ENCODE results near the gene FBXO44. TPM values are rescaled to one million over a fixed set of nuclear protein-coding genes. Genes with fewer than 3 reads are reported as not detected.

Gene FBXO44
- total RNA-seq, 4 donors from 2014 or later, result 13.3 to 19.8 (median 16.1) TPM

GRCh38 chr1:11697188-11697892 lies 42.7 kb downstream of the FBXO44 start:
- peaks cover 0 to 90% (median 19%) of the 10 kb centered on the region in 4 donors for H3K27me3 ChIP-seq
- intact Hi-C loops (cut with DNase I), result no loop called here
- no peaks in the 10 kb centered on the region for H3K36me3 ChIP-seq
- WGBS, result 78% methylated on average over 7 of the region's 8 CpGs
- H3K9me3 ChIP-seq, result no peaks in the 10 kb centered on the region
- H3K27ac ChIP-seq (replicated peaks in 1 of 4), result no peak overlapping the region
- no peak for DNase-seq (ENCODE audit: extremely low spot score)
- H3K4me3 ChIP-seq, result no peak overlapping the region
- peaks cover 0 to 24% (median 22%) of the 10 kb centered on the region in 4 donors for H3K4me1 ChIP-seq
- TF ChIP-seq CTCF (IDR thresholded peaks at IDR 0.05), result no peak
- TF ChIP-seq EP300 (IDR thresholded peaks at IDR 0.05), result no peak
- no peak for TF ChIP-seq POLR2A (IDR thresholded peaks at IDR 0.05; ENCODE audit: low read depth)
- TF ChIP-seq POLR2AphosphoS5 (IDR thresholded peaks at IDR 0.05), result no peak

GRCh38 chr1:11697893-11698210 lies 43.2 kb downstream of the FBXO44 start:
- H3K36me3 ChIP-seq, result no peaks in the 10 kb centered on the region
- intact Hi-C loops (cut with DNase I), result no loop called here
- no peak for DNase-seq (ENCODE audit: extremely low spot score)
- H3K27ac ChIP-seq (replicated peaks in 1 of 4), result no peak overlapping the region
- no peak overlapping the region for H3K4me3 ChIP-seq
- no peak for TF ChIP-seq EP300 (IDR thresholded peaks at IDR 0.05)
- H3K27me3 ChIP-seq, result peaks cover 0 to 90% (median 14%) of the 10 kb centered on the region in 4 donors
- WGBS, result 78% methylated on average over 4 of the region's 5 CpGs
- H3K9me3 ChIP-seq, result no peaks in the 10 kb centered on the region
- H3K4me1 ChIP-seq, result peaks cover 0 to 19% (median 17%) of the 10 kb centered on the region in 4 donors

GRCh38 chr1:11700601-11701467 lies 46.2 kb downstream of the FBXO44 start:
- H3K27ac ChIP-seq (replicated peaks in 1 of 4), result no peak overlapping the region
- DNase-seq (ENCODE audit: extremely low spot score), result no peak
- no peak overlapping the region for H3K4me3 ChIP-seq
- intact Hi-C loops (cut with DNase I), result no loop called here
- peaks cover 0 to 15% (median 11%) of the 10 kb centered on the region in 4 donors for H3K4me1 ChIP-seq
- H3K9me3 ChIP-seq, result no peaks in the 10 kb centered on the region
- H3K27me3 ChIP-seq, result peaks cover 0 to 88% (median 14%) of the 10 kb centered on the region in 4 donors
- no peaks in the 10 kb centered on the region for H3K36me3 ChIP-seq
- 56% methylated on average over 23 of the region's 34 CpGs for WGBS
- TF ChIP-seq POLR2AphosphoS5 (IDR thresholded peaks at IDR 0.05) (no peak), CTCF (IDR thresholded peaks at IDR 0.05) (no peak), EP300 (IDR thresholded peaks at IDR 0.05) (no peak), POLR2A (IDR thresholded peaks at IDR 0.05; ENCODE audit: low read depth) (no peak)

GRCh38 chr1:11701551-11701961 lies 46.9 kb downstream of the FBXO44 start:
- Histone ChIP-seq H3K27ac (replicated peaks in 1 of 4) (no peak overlapping the region), H3K36me3 (no peaks in the 10 kb centered on the region), H3K27me3 (peaks cover 0 to 87% (median 14%) of the 10 kb centered on the region in 4 donors), H3K4me1 (peaks cover 0 to 15% (median 11%) of the 10 kb centered on the region in 4 donors), H3K4me3 (no peak overlapping the region), H3K9me3 (no peaks in the 10 kb centered on the region)
- TF ChIP-seq CTCF (IDR thresholded peaks at IDR 0.05) (no peak), POLR2AphosphoS5 (IDR thresholded peaks at IDR 0.05) (no peak), POLR2A (IDR thresholded peaks at IDR 0.05; ENCODE audit: low read depth) (no peak), EP300 (IDR thresholded peaks at IDR 0.05) (no peak)
- DNase-seq (ENCODE audit: extremely low spot score), result no peak
- intact Hi-C loops (cut with DNase I), result no loop called here
- WGBS, result 42% methylated on average over 5 of the region's 15 CpGs
